Frontal cortex (tissue), 4 donors: ENCODE measurements around the gene ITIH2. TPM values are rescaled to one million over a fixed set of nuclear protein-coding genes. Genes with fewer than 3 reads are reported as not detected.
"Not testable (repeated sequence)": the region's sequence is repeated elsewhere in the genome, so short reads cannot be mapped to it uniquely, and the experiment has no call there.

ENCODE experiments used
- DNase-seq, 2 donors: peaks; one replicate each; pipeline ENCODE4 v3.0.0; 2012; ENCODE audit warnings: low spot score in 2 of 2
- FAIRE-seq: peaks from 2 replicates; lab custom pipeline; 2012; peaks lifted over from hg19 to GRCh38; lab: Jason Lieb, UNC
- total RNA-seq: library from RNA; depleted of rRNA; stranded (reverse); fragments of >200 nt; gene quantifications from one replicate; pipeline ENCODE4 v1.2.3, GENCODE V29; 2014
- donor health status: control.
- donor health status: control.
- donor health status: control.

ITIH2 gene, protein sequence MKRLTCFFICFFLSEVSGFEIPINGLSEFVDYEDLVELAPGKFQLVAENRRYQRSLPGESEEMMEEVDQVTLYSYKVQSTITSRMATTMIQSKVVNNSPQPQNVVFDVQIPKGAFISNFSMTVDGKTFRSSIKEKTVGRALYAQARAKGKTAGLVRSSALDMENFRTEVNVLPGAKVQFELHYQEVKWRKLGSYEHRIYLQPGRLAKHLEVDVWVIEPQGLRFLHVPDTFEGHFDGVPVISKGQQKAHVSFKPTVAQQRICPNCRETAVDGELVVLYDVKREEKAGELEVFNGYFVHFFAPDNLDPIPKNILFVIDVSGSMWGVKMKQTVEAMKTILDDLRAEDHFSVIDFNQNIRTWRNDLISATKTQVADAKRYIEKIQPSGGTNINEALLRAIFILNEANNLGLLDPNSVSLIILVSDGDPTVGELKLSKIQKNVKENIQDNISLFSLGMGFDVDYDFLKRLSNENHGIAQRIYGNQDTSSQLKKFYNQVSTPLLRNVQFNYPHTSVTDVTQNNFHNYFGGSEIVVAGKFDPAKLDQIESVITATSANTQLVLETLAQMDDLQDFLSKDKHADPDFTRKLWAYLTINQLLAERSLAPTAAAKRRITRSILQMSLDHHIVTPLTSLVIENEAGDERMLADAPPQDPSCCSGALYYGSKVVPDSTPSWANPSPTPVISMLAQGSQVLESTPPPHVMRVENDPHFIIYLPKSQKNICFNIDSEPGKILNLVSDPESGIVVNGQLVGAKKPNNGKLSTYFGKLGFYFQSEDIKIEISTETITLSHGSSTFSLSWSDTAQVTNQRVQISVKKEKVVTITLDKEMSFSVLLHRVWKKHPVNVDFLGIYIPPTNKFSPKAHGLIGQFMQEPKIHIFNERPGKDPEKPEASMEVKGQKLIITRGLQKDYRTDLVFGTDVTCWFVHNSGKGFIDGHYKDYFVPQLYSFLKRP
- 10.6 TPM for total RNA-seq

- DNase-seq: no peak
Observed at GRCh38 chr10:7703140-7703539, at the start of gene ITIH2. Gene ITIH2 (plus strand): TSS chr10:7703316. CDS start chr10:7703435, 119 bp downstream.

GRCh38 chr10:7657079-7657478 is 46.0 kb upstream of the ITIH2 start:
- DNase-seq, FAIRE-seq: not testable (repeated sequence)

More at GRCh38 chr10:7703140-7703539, at the start of gene ITIH2:
- FAIRE-seq: no peak

GRCh38 chr10:7657552-7657951 is 45.6 kb upstream of the ITIH2 start:
- DNase-seq (no peak), FAIRE-seq (no peak)

- no peak for FAIRE-seq
Observed at GRCh38 chr10:7659560-7659959, 43.6 kb upstream of the ITIH2 start.

GRCh38 chr10:7662522-7662921 is 40.6 kb upstream of the ITIH2 start:
- no peak for DNase-seq
- FAIRE-seq: no peak

More at GRCh38 chr10:7659560-7659959, 43.6 kb upstream of the ITIH2 start:
- no peak for DNase-seq

GRCh38 chr10:7664707-7665106 is 38.4 kb upstream of the ITIH2 start:
- no peak for DNase-seq
- FAIRE-seq: no peak

DNA sequence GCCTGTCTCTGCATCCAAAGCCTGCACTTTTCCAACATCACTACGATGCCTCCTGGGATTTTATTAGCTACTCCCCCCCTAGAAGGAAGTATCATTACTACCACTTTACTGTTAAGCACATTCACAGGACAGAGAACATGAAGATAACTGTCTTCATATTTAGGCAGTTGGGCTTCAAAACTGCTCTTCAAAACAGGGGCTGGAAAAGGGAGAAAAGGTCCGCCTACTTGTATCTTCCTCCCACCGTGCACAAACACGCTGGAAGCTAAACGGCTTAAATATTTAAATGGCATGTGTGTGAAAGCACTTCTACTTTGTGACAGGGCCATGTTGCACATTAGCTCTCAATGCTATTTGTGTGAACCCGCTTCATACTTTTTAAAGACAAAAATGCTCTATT is 37.3 kb upstream of the ITIH2 start:
- DNase-seq (no peak), FAIRE-seq (no peak)

DNA sequence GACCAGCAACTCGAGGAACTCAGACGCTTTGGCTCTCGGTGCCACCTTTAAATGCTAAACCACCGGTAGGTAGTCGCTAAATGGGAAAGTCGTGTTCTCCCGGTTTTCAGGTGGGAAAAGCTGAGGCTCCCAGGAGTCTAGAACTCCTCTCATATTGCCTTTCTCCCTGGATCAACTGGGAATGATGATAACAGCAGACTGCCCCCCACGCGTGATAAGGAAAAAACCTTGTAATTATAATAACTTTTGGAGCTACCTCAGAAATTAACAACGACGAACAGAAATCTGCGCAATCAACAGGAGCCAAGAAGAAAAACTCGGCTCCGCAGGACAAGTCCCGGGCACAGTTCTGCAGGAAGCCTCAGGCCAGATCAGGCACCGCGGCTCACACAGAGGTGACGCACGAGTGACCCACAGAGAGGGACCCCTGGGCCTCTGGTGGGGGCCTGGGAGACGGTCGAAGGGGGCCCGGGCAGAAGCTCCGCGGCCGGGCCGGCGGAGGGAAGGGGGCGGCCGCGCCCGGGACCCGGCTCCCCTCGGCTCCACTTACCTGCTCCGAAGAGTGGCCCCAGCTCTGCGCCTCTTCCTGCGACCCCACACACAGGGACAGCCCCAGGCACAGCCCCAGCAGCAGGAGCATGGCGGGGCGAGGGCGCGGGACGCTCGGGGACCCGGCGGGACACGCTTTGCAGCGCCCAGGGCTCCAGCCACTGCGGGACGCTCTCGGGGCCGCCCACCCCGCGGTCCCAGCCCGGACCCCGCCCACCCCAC is 36.7 kb upstream of the ITIH2 start, which contains the start of gene ITIH5:
TSS of gene ITIH5 (minus strand) at position 714 of the 771 bp plus-strand sequence. CDS start at position 640, 74 bp downstream.
- no peak for FAIRE-seq
- DNase-seq: peak; percentile 36

DNA sequence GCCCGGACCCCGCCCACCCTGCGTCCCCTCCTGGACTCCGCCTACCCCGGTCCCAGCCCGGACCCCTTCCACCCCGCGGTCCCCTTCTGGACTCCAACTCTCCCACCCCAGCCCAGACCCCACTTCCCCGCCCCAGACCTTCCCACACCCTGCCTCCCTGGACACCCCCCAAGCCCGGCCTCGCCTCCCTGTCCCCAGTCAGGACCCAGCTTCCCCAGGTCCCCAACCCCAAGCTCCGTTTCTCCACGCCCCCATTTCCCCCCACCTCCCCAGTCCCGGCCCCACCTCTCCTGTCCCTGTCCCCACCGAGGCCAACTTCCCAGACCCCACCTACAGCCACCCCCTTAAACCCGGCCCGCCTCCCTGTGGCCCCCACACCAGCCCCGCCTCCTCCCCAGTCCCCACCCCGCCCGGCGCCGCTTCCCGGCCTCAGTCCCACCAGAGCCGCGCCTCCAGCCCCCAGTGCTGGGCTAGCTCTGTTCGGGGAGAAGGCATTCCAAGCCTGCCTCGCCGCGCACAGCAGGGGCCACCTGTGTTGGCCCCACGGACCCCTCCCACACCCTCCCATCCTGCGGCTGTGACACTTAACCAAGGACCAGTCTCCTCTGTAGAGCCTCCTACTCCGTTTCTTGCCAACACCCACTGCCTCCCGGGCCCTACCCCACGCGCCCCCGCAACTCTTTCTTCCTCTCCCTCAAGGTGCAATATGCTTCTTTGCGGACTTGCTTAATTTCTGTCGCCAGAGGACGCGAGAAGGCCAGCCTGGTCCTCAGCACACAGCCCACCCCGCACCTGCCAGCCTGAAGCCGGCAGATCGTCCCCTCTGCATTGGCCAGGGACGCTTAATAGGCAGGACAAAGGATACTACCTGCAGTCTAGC is 35.6 kb upstream of the ITIH2 start:
- DNase-seq (peak; percentile 26 to 29), FAIRE-seq (no peak)

DNA sequence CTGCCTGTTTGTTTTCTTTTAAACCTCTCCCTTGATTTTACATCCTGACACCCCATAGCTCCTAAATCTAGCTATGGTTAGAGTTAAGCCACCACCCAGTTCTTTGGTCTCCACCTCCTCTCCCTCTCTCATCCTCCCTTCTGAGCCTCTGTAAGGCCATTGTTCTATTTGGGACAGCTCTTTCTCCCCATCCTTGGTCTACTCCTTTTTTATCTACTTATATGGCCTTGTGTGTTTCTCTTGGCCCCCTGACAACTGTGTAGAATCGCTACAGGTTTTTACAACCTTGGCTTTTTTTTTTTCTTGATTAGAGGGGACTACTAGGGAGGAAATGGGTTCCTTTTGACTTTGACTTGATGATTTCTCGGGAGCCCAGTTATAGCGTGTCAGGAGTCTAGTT is 33.0 kb upstream of the ITIH2 start:
- DNase-seq (no peak), FAIRE-seq (no peak)

- FAIRE-seq: no peak
- no peak for DNase-seq
Observed at GRCh38 chr10:7672341-7673134, 30.6 kb upstream of the ITIH2 start.

- FAIRE-seq (no peak), DNase-seq (no peak)
Observed at GRCh38 chr10:7679256-7679655, 23.9 kb upstream of the ITIH2 start.

GRCh38 chr10:7680078-7680477 is 23.0 kb upstream of the ITIH2 start:
- not testable (repeated sequence) for DNase-seq, FAIRE-seq

DNA sequence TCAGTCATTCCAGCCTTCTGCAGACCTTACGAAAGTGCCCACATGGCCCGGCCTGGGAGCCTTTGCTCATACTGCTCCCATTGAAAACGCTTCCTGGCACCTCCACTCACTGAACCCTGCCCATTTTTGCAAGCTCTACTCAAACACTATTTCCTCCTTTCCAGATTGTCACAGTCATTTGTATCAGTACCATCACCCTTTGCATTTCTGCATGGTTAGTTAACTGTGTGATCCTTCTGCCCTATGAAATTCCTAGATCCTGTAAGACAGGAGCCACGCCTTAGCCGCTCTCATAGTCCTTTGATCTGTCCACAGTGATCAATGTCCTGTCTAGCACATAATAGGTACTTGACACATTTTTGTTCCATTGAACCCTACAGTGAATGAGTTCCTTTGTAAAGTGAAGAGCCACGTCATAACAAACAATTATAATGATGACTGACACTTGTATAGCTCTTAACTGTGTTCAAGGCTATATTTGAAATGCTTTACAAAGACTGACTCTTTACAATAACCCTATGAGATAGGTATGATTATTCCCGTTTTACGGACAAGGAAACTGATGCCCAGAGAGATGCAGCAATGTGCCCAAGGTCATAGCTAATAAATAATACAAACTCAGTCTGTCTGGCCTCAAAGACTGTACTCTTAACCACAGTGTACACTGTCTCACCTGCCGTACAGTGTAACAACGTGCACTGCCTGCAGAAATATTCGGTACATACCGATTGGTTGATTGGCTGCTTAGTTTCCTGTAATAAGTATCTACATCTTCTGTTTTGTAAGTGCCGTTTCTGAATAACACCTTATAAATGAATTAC is 16.6 kb upstream of the ITIH2 start:
- DNase-seq (no peak), FAIRE-seq (no peak)

- DNase-seq (peak; percentile 50 to 73), FAIRE-seq (peak; percentile 77)
Observed at GRCh38 chr10:7687228-7687907, 15.7 kb upstream of the ITIH2 start.

DNA sequence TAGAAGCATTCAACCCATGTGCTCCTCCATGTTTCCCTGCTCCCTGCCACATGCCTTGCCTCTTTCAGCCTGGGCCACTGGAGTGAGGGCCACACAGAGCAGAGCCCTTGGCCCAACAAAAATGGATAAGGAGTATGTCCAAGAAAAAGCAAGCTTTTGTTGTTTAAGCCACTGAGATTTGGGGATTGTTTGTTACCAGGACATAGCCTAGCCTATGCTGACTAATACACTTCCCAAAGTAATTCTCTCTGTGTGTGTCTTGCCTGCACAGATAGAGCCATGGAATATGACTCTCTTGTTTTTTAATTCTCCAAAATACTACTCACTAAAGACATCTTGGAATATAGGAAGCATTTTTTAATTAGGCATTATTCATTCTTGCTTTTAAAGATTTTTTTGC is 13.5 kb upstream of the ITIH2 start:
- DNase-seq: no peak
- no peak for FAIRE-seq
